ENCODE data around the gene TPM2.

DNA sequence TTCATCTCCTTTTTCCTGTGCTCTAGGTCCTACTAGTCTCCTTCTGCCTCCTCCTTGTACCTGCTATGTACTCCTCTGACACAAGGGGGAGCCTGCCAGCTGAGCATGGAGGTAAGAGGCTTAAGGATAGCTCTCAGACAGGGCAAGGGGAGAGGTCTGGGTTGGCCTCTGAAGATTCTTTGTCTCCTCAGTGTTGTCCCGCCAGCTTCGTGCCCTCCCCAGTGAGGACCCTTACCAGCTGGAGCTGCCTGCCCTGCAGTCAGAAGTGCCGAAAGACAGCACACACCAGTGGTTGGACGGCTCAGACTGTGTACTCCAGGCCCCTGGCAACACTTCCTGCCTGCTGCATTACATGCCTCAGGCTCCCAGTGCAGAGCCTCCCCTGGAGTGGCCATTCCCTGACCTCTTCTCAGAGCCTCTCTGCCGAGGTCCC lies 46.5 kb upstream of the TPM2 start:
- no peak for TF ChIP-seq POLR2A (IDR thresholded peaks at IDR 0.05)
- TF ChIP-seq, protein P1, sequence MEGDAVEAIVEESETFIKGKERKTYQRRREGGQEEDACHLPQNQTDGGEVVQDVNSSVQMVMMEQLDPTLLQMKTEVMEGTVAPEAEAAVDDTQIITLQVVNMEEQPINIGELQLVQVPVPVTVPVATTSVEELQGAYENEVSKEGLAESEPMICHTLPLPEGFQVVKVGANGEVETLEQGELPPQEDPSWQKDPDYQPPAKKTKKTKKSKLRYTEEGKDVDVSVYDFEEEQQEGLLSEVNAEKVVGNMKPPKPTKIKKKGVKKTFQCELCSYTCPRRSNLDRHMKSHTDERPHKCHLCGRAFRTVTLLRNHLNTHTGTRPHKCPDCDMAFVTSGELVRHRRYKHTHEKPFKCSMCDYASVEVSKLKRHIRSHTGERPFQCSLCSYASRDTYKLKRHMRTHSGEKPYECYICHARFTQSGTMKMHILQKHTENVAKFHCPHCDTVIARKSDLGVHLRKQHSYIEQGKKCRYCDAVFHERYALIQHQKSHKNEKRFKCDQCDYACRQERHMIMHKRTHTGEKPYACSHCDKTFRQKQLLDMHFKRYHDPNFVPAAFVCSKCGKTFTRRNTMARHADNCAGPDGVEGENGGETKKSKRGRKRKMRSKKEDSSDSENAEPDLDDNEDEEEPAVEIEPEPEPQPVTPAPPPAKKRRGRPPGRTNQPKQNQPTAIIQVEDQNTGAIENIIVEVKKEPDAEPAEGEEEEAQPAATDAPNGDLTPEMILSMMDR (IDR thresholded peaks at IDR 0.05) = peak; percentile 70 to 82 (median 75)
